ENCODE measurements around the gene IFITM5. TPM values are rescaled to one million over a fixed set of nuclear protein-coding genes. Genes with fewer than 3 reads are reported as not detected.
"Not testable (repeated sequence)": the region's sequence is repeated elsewhere in the genome, so short reads cannot be mapped to it uniquely, and the experiment has no call there.

Gene IFITM5
- total RNA-seq, 1 experiment from 2014 or later: not detected

GRCh38 chr11:328012-328411 lies 28.7 kb upstream of the IFITM5 start:
- DNase-seq (ENCODE audit: low spot score): no peak

- no peak for DNase-seq (ENCODE audit: low spot score)
Observed at GRCh38 chr11:327581-327923, 28.2 kb upstream of the IFITM5 start.

- DNase-seq (ENCODE audit: low spot score): no peak
Observed at GRCh38 chr11:326842-327580, 27.7 kb upstream of the IFITM5 start.

GRCh38 chr11:326592-326841 lies 27.2 kb upstream of the IFITM5 start:
- DNase-seq (ENCODE audit: low spot score): no peak

GRCh38 chr11:325796-326591 lies 26.7 kb upstream of the IFITM5 start:
- no peak for DNase-seq (ENCODE audit: low spot score)

GRCh38 chr11:324593-325517 lies 25.5 kb upstream of the IFITM5 start:
- not testable (repeated sequence) for DNase-seq (ENCODE audit: low spot score)

GRCh38 chr11:324156-324555 lies 24.8 kb upstream of the IFITM5 start:
- DNase-seq (ENCODE audit: low spot score): no peak

- DNase-seq (ENCODE audit: low spot score): not testable (repeated sequence)
Observed at GRCh38 chr11:319888-320273, 20.6 kb upstream of the IFITM5 start.

GRCh38 chr11:319121-319887 lies 20.0 kb upstream of the IFITM5 start:
- not testable (repeated sequence) for DNase-seq (ENCODE audit: low spot score)

GRCh38 chr11:318405-319120 lies 19.2 kb upstream of the IFITM5 start:
- DNase-seq (ENCODE audit: low spot score): not testable (repeated sequence)

- not testable (repeated sequence) for DNase-seq (ENCODE audit: low spot score)
Observed at GRCh38 chr11:317668-318404, 18.5 kb upstream of the IFITM5 start.

- no peak for DNase-seq (ENCODE audit: low spot score)
Observed at GRCh38 chr11:316891-317301, 17.6 kb upstream of the IFITM5 start.

GRCh38 chr11:316031-316701 lies 16.8 kb upstream of the IFITM5 start:
- no peak for DNase-seq (ENCODE audit: low spot score)

GRCh38 chr11:315516-315994 lies 16.2 kb upstream of the IFITM5 start:
- no peak for DNase-seq (ENCODE audit: low spot score)

GRCh38 chr11:315051-315481 lies 15.7 kb upstream of the IFITM5 start:
- DNase-seq (ENCODE audit: low spot score): no peak

- not testable (repeated sequence) for DNase-seq (ENCODE audit: low spot score)
Observed at GRCh38 chr11:314554-314875, 15.2 kb upstream of the IFITM5 start.

- no peak for DNase-seq (ENCODE audit: low spot score)
Observed at GRCh38 chr11:313787-314553, 14.6 kb upstream of the IFITM5 start, which contains the start of gene IFITM1. Gene IFITM1, plus strand, starts transcription at chr11:314040. Its CDS starts 131 bp downstream, at chr11:314171.

GRCh38 chr11:313304-313786 lies 14.0 kb upstream of the IFITM5 start:
- DNase-seq (ENCODE audit: low spot score): no peak
